Keratinocyte (primary cell): ENCODE measurements around the gene NAA80. TPM values are rescaled to one million over a fixed set of nuclear protein-coding genes. Genes with fewer than 3 reads are reported as not detected.

Source experiments
- DNase-seq: peaks from one replicate; pipeline ENCODE4 v3.0.0-alpha.2; 2011; ENCODE audit warnings: low read depth, missing footprints, low spot score
- FAIRE-seq: peaks from 2 replicates; lab custom pipeline; 2011; peaks lifted over from hg19 to GRCh38; lab: Jason Lieb, UNC
- H2AFZ ChIP-seq: 2 replicates; pipeline ENCODE4 v1.6.0; 2012; ENCODE audit warnings: low read length, control low read depth, inconsistent platforms; ENCODE audit not compliant: control insufficient read depth
- H3K27ac ChIP-seq: 2 replicates; pipeline ENCODE4 v1.5.1; 2011; ENCODE audit warnings: low read length; ENCODE audit not compliant: control insufficient read depth, insufficient read depth
- H3K27me3 ChIP-seq: 3 replicates; pipeline ENCODE4 v1.6.0; 2011; ENCODE audit warnings: low read length; ENCODE audit not compliant: control insufficient read depth, insufficient read depth; ENCODE audit errors: extremely low read depth
- H3K36me3 ChIP-seq, 2 experiments: 2 replicates in 1 of 2; 3 replicates in 1 of 2; pipeline ENCODE4 v1.5.1; 2011; ENCODE audit warnings: low read length in 2 of 2, mild to moderate bottlenecking in 1 of 2; ENCODE audit not compliant: control insufficient read depth in 2 of 2, insufficient read depth in 2 of 2; ENCODE audit errors: extremely low read depth in 1 of 2
- H3K4me1 ChIP-seq: 3 replicates; pipeline ENCODE4 v1.5.1; 2011; ENCODE audit warnings: low read length; ENCODE audit not compliant: control insufficient read depth, insufficient read depth; ENCODE audit errors: extremely low read depth
- H3K4me2 ChIP-seq: 3 replicates; pipeline ENCODE4 v1.6.0; 2011; ENCODE audit warnings: low read depth, low read length; ENCODE audit not compliant: control insufficient read depth, insufficient read depth; ENCODE audit errors: extremely low read depth
- H3K4me3 ChIP-seq, 3 experiments: fragments of 200-600 bp in 1 of 3; sonication (generic) in 1 of 3; 2 replicates in 2 of 3; 3 replicates in 1 of 3; pipeline ENCODE4 v1.5.1; 2011 to 2016; ENCODE audit warnings: low read length in 3 of 3, mild to moderate bottlenecking in 3 of 3, control low read depth in 2 of 3, inconsistent platforms in 1 of 3, low read depth in 1 of 3, mixed read lengths in 1 of 3, mixed run types in 1 of 3, moderate library complexity in 1 of 3; ENCODE audit not compliant: control insufficient read depth in 2 of 3, insufficient read depth in 2 of 3; ENCODE audit errors: extremely low read depth in 1 of 3
- H3K79me2 ChIP-seq: 2 replicates; pipeline ENCODE4 v1.6.0; 2012; ENCODE audit warnings: low read length; ENCODE audit not compliant: control insufficient read depth, insufficient read depth
- H3K9ac ChIP-seq: 3 replicates; pipeline ENCODE4 v1.6.0; 2011; ENCODE audit warnings: low read length; ENCODE audit not compliant: control insufficient read depth, insufficient read depth; ENCODE audit errors: extremely low read depth
- H3K9me1 ChIP-seq: 3 replicates; pipeline ENCODE4 v1.6.0; 2011; ENCODE audit warnings: low read length; ENCODE audit not compliant: control insufficient read depth, insufficient read depth; ENCODE audit errors: extremely low read depth
- H3K9me3 ChIP-seq: 2 replicates; pipeline ENCODE4 v1.5.1; 2012; ENCODE audit warnings: low read depth, low read length; ENCODE audit not compliant: control insufficient read depth
- H4K20me1 ChIP-seq: 3 replicates; pipeline ENCODE4 v1.6.0; 2011; ENCODE audit warnings: low read length; ENCODE audit not compliant: control insufficient read depth, insufficient read depth; ENCODE audit errors: extremely low read depth
- CTCF ChIP-seq, 3 experiments: IDR thresholded peaks in 1 of 3; conservative IDR thresholded peaks in 1 of 3; optimal IDR thresholded peaks in 1 of 3; 2 replicates in 2 of 3; 3 replicates in 1 of 3; pipeline versions ENCODE3 to v1.5.1; 2011; ENCODE audit warnings: low read length in 3 of 3, mild to moderate bottlenecking in 3 of 3, moderate library complexity in 2 of 3, control low read depth in 1 of 3, inconsistent platforms in 1 of 3; ENCODE audit not compliant: insufficient read depth in 2 of 3; ENCODE audit errors: extremely low read depth in 1 of 3
- EZH2 ChIP-seq: IDR thresholded peaks from one replicate; pipeline ENCODE4 v1.6.1; 2012; ENCODE audit warnings: inconsistent platforms, mild to moderate bottlenecking, low read length, moderate library complexity
- dilution Hi-C: fragments of 300-500 bp; cut with MboI; formaldehyde crosslinking; loops from one replicate; pipeline ENCODE4 v1.7.0; 2020; ENCODE audit warnings: low sequenced_read_pairs; ENCODE audit not compliant: extremely low pct_ligation_motif_present
- polyA plus RNA-seq, 5 experiments: library from polyadenylated mRNA; depleted of rRNA in 3 of 5; stranded (reverse) in 3 of 5; stranded (forward) in 1 of 5; unstranded in 1 of 5; fragments of >200 nt; gene quantifications; 1 replicate in 1 of 5; 2 replicates in 3 of 5; 3 replicates in 1 of 5; pipeline versions ENCODE4 v1.2.1 to v1.2.3, GENCODE V29; 2011 to 2012; ENCODE audit warnings: missing spikeins in 2 of 5, low read depth in 1 of 5, low replicate concordance in 1 of 5

NAA80 gene
- polyA plus RNA-seq, 1 donor (not counting 4 experiments of a cell fraction or from before 2014, with no cell fraction given), result 6.1 TPM

GRCh38 chr3:50340147-50340447 is 40.9 kb upstream of the NAA80 start:
- Histone ChIP-seq H2AFZ (peak overlapping the region; percentile 82), H4K20me1 (no peaks in the 10 kb centered on the region), H3K27me3 (no peaks in the 10 kb centered on the region), H3K27ac (peak overlapping the region; percentile 61), H3K36me3 (no peaks in the 10 kb centered on the region), H3K4me1 (peaks cover 41% of the 10 kb centered on the region), H3K9me1 (no peaks in the 10 kb centered on the region), H3K9me3 (no peaks in the 10 kb centered on the region), H3K4me2 (peak overlapping the region; percentile 92), H3K9ac (peak overlapping the region; percentile 71), H3K4me3 (peak overlapping the region; percentile 44 to 74 (median 69)), H3K79me2 (peaks cover 24% of the 10 kb centered on the region)
- TF ChIP-seq EZH2 (no peak), CTCF (optimal IDR thresholded peaks at IDR 0.05 in 1 of 3, IDR thresholded peaks at IDR 0.05 in 1 of 3, conservative IDR thresholded peaks at IDR 0.05 in 1 of 3; ENCODE audit: extremely low read depth in 1 of 3, insufficient read depth in 2 of 3, low read length in 3 of 3) (no peak)
- no peak for DNase-seq
- dilution Hi-C loops, result no loop called here
- no peak for FAIRE-seq

- dilution Hi-C loops, result no loop called here
- H3K4me1 ChIP-seq, result peaks cover 46% of the 10 kb centered on the region
- peaks cover 29% of the 10 kb centered on the region for H3K79me2 ChIP-seq
- H2AFZ ChIP-seq, result no peak overlapping the region
- peak overlapping the region; percentile 71 for H3K9ac ChIP-seq
- no peaks in the 10 kb centered on the region for H3K27me3 ChIP-seq
- DNase-seq, result no peak
- no peaks in the 10 kb centered on the region for H4K20me1 ChIP-seq
- peak; percentile 5 for FAIRE-seq
- H3K27ac ChIP-seq, result peak overlapping the region; percentile 61
- peaks cover 1% of the 10 kb centered on the region in 2 experiments for H3K36me3 ChIP-seq
- TF ChIP-seq EZH2 (no peak), CTCF (optimal IDR thresholded peaks at IDR 0.05 in 1 of 3, IDR thresholded peaks at IDR 0.05 in 1 of 3, conservative IDR thresholded peaks at IDR 0.05 in 1 of 3; ENCODE audit: extremely low read depth in 1 of 3, insufficient read depth in 2 of 3, low read length in 3 of 3) (no peak)
- H3K9me1 ChIP-seq, result no peaks in the 10 kb centered on the region
- H3K4me2 ChIP-seq, result peak overlapping the region; percentile 92
- H3K9me3 ChIP-seq, result no peaks in the 10 kb centered on the region
- H3K4me3 ChIP-seq, result peak overlapping the region; percentile 44 to 74 (median 69)
Observed at GRCh38 chr3:50339485-50340146, 40.4 kb upstream of the NAA80 start.
